A204.1 (cell line): ENCODE measurements around the gene FAM186B.

Experiments used
- FAIRE-seq: peaks from 2 replicates; lab custom pipeline; 2012; peaks lifted over from hg19 to GRCh38; lab: Jason Lieb, UNC

FAM186B gene

DNA sequence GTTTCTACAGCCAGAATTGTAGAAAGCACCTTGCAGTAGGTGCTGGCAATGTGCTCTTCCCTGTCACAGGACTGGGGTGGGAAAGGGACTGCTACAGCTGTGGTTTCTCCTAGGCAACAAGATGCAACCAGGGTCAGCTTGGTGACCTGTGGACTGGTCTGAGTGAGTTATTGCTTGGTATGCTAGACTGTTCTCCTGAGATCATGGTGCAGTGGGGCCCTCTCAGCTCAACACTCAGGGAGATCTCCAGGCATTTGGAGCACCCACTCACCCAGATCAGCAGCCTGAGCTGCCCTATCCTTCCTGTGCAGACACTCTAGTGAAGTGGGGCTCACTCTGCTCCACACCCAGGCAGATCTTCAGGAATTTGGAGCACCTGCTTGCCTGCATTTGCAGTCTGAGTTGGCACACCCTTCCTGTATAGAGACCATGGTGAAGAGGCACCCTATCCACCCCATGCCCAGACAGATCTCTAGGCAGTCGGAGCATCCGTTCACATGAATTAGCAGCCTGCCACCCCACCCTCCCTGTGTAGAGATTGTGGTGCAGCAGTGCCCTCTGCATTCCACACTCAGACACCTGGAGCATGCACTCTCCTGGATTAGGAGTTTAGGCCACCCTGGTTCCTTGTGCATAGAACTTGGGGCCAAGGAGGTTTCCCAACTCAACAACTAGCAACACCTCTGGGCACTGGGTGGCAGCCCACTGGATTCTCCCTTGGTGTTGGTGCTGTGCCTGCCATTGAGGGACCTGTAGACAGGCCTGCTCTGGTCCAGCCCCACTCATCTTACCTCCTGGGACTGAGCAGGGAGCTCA is 3.8 kb upstream of the FAM186B start:
- no peak for FAIRE-seq

DNA sequence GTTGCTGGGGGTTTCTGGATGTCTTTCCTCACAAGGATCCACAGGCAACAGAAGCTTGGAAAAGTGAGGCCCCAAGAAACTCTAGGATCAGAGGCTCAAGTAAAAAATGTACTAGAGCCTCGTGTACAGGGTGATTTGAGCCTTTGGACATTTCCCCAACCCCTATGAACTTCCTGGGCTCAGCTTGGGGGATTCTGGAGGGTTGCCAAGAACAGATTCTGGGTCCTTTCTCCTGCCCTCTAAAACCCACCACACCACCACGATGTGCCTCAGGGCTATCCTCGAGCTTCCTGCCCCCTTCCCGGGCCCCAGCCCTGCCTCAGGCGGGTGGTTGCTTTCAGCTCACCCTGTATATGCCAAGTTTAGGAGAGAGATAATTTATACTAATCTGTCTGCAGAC is 583 bp downstream of the FAM186B start:
- FAIRE-seq = no peak

DNA sequence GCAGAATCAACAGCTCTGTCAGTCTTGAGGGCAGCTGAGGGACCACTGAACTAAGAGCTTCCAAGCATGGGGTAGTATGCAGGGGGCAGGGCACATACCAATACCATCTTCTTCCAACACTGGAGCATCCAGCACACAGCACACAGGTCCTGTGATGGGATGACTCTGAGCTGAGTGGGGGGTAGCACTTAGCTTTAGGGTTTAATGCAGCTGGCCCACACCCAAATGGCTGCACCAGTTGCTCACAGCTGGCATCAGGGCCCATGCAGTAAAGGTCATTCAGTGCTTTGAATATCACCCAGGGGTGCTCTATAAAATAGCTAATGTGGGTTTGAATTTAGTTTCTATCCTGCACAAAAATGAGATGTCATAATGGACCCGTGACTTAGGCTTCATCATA is 1.7 kb downstream of the FAM186B start:
- no peak for FAIRE-seq

DNA sequence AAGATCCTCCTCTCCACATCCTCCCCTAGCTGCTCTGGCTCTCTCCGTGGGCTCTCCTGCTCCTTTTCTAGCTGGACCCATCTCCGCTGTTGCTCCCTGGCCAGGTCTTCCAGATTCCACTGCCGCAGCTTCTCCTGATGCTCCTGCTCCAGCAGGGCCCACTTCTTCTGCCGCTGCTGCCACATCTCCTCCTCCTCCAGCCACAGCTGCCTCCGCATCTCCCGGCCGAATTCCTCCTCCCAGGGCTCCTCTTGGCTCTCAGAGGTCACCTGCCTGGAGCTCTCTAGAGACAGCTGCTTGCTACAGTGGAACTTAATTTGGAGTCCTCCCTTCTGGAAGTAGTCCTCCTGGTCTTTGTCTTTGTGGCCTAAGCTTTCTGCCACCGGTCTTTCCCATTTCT is 5.5 kb downstream of the FAM186B start:
- FAIRE-seq = no peak

DNA sequence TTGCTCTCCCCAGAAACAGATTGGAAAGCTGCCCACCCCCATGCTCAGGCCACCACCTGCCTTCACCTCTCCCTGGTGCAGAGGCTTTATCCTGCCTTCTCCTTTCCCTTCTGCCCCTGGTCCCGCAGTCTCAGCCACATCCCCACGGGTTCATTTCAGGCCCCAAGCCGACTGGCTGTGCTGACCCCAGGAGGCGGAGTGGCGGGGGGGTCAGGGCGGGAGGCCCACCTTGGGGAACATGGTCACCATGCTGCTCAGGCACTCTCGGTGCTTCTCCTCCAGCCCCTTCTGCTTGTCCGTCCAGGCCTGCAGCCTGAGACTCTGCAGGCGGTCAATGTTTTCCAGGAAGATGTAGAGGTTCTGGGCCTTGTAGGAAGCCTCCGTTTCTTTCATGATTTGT is 6.9 kb downstream of the FAM186B start:
- FAIRE-seq = no peak

DNA sequence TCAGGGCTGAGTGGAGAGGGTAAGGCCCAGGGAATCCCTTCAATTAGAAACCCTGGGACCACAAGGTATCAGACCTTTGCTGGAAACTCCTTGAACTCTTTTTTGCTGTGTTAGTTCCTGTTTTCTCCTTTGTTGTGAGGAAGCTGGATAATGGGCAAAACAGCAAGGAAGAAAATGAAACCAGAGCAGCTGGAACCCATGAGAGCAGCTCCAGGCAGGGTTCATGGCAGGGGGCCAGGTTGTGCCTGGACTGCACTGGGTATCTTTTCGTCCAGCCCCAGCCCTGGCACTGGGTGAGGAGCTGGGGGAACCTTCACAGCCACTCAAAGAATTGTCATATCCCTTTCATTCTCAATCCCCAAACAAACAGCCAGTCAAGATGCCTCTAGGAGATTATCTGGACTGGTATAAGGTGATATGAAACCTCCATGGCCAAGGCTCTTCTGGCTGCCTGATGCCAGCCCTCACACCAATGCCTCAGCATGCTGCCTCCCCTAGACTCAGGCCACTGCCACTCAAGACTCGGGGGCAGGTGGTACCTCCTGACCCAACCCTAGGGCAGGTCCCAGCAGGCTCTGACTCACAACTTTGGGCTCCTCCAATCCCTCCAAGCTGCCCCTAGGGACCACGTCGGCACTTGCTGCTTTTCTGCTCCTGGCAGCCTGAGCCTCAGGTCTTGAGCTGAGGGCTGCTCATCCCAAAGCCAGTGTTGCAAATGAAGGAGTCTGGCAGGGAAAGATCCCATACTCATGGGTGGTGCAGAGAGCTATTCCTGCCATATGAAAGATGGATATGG is 16.5 kb downstream of the FAM186B start:
- FAIRE-seq = no peak

DNA sequence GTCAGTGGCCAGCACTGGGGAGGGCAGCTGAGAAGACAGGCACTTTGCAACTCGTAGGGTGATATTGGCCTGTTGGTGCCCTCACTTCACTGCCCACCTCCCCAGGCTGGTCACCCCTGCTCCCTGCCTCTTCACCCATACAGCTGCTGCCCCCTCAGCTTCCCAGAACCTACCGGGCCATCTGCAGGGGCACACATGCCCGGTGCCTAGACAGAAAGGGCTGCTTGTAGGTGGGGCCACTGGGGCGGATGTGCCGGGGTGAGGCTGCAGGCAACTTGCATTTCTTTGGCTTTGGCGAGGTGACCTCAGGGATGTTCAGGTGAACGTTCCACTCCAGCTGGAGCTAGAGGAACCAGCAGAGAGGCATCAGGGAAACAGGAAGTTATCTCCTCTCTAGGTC is 17.2 kb downstream of the FAM186B start:
- no peak for FAIRE-seq

DNA sequence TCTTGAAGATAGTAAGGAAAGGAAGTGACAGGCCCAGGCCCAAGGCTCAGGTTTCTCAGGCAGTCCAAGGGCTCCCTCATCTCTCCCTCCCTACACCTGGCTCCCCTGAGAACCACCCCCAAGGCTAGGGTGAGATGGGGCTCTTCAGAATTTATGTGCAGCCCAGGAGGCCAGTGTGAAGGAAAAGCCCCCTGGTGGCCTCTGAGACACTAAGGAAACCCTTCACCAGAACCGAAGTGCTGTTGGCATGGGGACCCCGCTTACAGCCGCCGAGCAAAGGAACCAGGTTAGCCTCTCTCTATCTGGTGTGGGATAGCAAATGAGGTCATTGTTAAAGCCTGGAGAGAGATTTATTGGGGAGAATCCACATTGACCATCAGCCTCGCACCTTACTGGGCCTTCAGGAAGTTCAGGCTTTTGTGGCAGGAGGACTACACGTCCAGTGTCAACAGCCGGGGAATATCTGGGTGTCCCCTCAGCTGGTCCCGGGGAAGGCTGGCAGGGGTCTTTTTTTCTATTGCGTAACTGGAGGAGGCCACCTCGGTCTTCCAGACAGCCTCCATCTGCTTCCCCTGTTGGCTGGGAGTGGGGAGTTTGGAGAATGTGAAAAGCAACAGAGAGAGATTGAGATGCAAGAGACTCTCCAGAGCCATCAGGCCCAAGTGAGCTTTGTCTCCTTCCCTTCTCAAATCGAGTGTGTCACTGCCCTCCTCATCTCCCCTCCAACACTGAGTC is 18.1 kb downstream of the FAM186B start:
- FAIRE-seq = no peak

DNA sequence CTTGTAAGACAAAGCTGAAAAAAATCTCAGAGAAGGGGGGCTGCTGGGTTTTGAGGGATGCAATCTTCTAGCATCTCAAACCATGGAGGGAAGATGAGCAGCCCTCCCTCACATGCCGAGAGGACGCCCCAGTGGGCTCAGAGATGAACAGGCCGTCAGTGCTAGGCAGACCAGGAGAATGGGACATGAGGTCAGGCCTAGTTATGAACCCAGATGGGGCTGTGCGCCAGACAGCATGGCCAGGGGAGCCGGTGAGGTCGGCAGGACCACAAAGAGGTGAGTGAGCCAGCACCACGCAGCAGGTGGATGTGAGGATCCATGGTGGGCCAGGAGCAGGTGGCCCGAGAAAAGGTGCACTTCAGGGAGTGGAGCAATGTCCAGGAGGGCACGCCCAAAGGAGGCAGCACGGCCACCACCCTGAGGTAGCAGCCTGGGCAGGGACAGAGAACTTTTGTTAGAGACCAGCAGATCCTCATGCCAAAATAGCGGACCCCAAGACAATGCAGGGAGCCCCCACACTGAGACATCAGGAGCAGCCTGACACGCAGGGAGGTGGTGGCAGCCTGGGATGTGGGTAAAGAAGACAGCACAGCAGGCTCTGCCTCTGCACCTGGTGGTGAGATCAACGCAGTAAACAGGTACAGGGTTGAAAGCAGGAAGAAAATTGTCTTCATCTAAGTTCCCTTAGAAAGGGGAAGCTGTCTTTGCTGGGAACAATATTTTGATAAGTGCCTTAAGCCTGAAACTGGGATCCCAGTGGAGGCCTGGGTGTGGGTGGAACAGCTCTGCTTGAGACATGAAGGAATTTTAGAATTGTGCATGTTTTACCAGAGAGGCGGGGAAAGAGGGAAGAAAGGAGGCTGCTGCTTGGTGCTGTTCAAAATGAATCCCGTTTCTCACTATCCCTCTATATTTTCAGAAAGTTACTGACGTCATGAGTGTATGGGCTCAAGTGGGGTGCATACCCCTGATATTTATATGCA is 19.7 kb downstream of the FAM186B start:
- FAIRE-seq = no peak

DNA sequence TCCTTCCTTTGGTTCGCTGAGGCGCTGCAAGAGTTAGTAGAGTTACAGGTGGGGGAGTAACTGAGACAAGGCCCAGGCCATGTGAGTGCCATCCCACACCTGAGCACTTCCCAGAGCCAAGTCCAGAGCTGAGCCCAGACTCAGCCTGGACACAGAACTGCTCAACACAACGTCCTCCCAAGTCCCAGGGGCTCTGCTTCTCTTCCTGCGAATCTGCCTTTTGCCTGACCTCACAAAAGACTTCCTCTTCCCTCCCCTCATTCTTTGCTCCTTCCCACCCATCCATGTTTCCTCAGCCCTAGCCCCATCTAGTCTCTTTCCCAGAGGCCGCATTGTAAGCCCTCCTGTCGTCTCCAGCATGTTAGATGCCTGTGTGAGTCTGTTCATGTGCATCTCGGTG is 20.8 kb downstream of the FAM186B start:
- FAIRE-seq = no peak

DNA sequence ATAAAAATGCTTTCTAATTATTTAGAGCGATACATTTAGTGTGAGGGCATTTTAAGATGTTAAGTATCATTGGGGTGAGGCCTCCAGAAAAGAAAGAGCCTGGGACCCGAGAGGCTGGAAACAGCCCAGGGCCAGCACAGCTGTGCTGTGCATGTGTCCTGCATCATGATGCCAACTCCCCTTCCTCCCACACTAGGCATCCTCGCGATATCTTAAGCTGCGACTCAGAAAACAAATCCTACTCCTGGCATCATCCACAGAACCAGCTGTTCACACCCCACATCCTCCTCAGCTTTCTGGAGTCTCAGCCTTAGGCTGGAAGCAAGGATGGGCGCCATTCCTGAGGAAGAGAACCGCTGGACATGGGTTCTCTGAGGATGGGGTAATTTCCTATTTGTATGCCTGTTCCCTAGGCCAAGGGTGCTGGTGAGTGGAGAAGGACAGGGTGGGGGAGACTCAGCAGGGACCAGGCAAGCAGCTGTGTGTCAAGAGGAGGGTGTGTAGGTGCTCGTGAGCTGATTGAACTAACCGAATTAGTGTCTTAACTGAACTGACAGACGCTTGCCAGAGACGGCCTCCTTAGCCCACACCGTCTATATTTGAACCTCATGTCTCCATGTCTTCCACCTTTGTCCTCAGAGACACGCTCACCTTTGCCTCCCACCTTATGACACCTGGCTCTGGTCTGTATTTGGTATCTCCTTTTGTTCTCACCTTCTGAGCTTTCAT is 21.9 kb downstream of the FAM186B start:
- FAIRE-seq = no peak

DNA sequence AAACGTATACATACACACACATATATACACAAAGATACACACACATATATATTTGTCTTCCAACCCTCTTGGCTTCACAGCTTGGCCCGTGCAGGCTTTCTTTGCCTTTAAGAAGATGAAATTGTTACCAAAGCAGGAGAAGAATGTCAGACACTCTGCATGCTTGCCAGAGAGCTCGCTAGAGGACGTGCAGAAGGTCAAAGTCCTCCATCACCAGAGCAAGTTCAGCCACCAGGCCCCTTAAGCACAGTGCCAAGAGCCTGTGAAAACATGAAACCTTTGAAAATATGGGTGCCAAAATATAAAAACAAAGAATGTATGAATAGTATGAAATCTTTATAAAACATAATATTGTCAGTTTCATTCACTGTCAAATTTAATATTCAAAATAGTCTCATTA is 22.6 kb downstream of the FAM186B start:
- no peak for FAIRE-seq

DNA sequence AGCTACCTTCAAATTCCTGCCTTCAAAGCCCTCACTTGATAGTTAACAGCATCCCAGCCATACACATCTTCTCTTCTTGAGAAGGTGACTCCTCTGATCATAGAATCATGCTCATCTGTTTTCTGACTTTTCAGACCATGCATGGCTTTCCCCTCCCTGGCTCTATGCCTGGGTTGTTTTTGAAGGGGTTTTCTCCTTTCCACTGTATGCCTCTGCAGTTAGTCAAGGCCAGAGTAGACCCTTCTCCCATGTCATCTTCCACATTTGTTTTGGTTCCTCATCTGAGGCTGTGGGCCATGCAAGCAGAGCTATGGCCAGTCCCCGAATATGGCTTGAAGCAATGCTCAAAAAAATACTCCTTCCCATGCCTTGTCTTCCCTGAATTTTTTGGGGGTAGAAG is 23.2 kb downstream of the FAM186B start:
- FAIRE-seq = no peak

DNA sequence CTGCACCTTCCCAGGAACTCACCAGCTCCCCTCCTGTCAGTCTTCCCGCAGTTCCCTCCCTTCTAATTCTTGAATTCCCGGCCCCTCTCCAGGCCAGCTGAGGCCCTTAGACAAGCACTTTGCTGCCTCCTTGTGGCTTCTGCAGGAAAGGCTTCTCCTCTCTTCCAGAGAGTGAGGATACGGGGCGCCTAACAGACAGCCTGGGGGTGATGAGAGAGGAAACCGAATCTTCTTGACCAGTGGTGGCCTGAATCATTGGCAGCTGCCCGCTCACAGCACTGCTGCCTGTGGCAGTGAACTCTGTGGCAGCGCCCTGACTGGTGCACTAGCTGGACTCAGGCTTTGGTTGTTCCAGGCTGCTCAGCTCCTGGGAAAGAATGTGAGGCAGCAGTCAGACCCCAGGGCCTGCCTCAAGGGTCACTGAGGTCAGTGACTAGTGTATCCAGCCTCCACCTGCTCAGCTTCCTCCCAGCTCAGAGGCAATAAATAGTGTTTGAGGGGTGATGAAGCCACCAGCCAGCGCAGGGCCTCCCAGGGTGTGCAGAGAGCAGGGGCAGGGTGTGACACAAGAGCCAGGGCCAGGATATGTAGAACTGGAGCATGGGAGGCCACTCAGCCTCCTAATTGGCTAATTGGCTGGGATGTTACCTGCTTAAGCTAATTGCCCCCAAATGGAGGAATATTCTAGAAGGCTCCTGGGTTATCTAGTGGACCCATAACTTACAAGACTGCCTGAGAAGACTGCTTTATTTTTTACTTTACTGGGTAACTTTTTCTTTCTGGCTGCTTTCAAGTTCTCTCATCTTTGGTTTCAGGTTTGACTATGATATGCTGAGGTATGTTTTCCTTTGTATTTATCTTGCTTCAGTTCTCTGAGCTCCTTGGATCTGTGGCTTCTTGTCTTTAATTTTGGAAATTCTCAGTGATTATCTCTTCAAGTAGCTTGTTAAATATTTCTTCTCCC is 24.6 kb downstream of the FAM186B start:
- FAIRE-seq = no peak

DNA sequence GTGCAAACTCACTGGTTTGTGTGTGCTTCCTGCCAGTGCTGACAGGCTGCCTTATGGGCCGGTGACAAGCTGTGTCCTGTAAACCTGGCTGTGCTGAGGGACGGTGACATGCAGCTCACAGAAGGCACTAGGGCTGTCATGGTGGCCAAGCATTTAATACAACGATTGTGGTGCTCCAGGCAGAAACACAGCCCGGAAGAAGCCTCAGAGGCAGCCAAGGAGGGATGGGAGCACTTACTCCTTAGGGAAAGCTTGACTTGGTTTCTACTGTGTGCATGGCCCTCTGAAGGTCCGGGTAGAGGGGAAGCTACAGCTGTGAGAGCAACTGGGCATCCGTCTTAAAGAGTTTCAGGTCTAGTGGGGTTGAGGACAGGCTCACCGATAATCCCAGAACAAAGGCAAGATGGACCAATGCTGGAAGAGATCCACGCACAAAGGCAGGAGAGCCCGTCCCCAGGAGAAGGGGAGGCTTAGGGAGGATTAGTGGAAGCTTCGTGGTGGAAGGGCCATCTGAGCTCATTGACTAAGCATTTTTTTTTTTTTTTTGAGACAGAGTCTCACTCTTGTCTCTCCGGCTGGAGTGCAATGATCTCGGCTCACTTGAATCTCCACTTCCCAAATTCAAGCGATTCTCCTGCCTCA is 26.8 kb downstream of the FAM186B start:
- no peak for FAIRE-seq

DNA sequence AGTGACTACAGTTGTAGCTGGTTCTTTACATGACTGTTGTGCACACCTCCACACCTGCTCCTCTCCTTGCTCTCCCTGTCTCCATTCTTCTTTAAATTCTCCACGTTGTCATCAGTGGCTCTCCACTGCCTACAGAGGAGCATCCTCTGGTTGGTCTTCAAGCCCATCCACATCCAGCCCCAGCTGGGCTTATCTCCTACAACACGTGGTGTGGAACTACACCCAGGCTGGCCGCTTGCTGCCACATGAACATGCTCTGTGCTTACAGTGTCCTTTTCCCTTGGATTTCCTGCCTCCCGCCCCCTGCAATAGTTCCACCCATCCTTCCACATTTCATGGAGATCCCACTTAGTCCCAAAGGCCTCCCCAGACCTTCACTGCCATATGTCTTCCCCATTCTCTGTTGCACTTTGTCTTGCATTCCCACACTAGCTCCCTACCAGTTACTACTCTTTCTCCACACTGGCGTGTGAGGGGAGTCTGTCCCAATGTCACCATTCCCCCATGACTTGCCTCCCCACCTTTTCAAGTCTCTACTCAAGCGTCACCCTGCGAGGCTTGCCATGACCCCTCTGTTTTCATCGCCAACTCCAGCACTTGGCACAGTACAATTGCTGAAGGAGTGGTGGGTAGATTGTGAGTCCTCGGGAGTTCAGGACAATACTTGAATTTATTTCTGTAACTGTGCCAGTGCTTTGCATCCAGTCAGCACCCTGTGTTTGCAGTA is 27.7 kb downstream of the FAM186B start:
- FAIRE-seq = no peak

DNA sequence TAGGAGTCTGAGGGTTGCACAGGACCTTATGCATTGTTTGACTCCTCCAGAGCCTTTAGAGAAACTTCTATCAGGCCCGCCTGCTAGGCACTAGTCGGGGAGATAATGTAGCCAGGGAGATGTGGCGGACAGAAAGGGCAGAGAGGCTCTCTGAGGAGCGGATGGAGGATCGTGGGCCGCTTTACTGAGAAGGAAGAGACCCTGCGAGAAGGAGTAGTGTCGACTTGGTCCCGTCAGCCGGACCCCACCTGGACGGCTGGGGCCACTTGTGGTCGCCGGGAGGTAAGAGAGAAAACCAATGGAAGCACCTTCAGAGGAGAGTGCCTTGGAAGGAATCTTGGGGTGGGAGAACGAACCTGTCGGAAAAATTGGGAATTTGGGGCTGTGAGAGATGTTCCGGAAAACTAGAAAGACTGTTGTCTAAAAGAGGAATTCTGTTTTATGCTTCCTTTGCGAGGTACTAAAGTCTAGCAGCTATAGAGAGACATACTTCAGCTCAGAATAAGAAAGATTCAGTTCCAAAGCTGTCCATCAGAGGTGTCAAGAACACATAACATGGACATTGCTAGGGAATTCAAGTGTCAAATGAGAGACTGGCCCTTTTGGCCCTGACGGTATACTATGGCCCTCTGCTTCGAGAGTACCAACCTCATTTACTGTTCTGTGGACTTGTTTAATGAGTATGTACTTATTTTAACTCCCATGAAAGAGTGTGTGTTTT is 36.8 kb downstream of the FAM186B start:
- FAIRE-seq = no peak
